HEK293 (cell line): Measurements from ENCODE around the gene UBE2G2.

Experiments used
- CTCF ChIA-PET: fragments of 350-600 bp; formaldehyde crosslinking; extraction: SDS; loops from one replicate; lab custom pipeline; 2021; ENCODE audit warnings: antibody characterized with exemption; lab: Yijun Ruan, JAX
- POLR2A ChIA-PET: fragments of 300-600 bp; formaldehyde crosslinking; extraction: SDS; loops from one replicate; lab custom pipeline; 2020; ENCODE audit warnings: antibody characterized with exemption, inconsistent platforms; lab: Yijun Ruan, JAX
- H3K27ac ChIP-seq: fragments of 200-500 bp; sonication (Bioruptor generic); 2 replicates; pipeline ENCODE4 v1.5.1; 2014; ENCODE audit warnings: low read depth, low read length, control low read depth, inconsistent platforms; ENCODE audit errors: extremely low read depth
- H3K36me3 ChIP-seq, 2 experiments: fragments of 200-500 bp in 1 of 2; sonication (Bioruptor generic) in 1 of 2; 1 replicate in 1 of 2; 2 replicates in 1 of 2; pipeline ENCODE4 v1.5.1; 2014 to 2017; ENCODE audit warnings: inconsistent platforms in 2 of 2, low read length in 2 of 2; ENCODE audit not compliant: control insufficient read depth in 2 of 2, insufficient read depth in 1 of 2
- H3K4me1 ChIP-seq: fragments of 200-500 bp; sonication (Bioruptor generic); 2 replicates; pipeline ENCODE4 v1.5.1; 2014; ENCODE audit warnings: mild to moderate bottlenecking, low read length, inconsistent platforms; ENCODE audit not compliant: control insufficient read depth, insufficient read depth
- H3K4me3 ChIP-seq: 2 replicates; pipeline ENCODE4 v1.5.1; 2011; ENCODE audit warnings: low read depth, mild to moderate bottlenecking, control low read depth, low read length, moderate library complexity
- H3K9me3 ChIP-seq: fragments of 200-500 bp; sonication (Bioruptor generic); 2 replicates; pipeline ENCODE4 v1.5.1; 2014; ENCODE audit warnings: low read depth, low read length, inconsistent platforms; ENCODE audit not compliant: control insufficient read depth, insufficient read depth
- BCL11A ChIP-seq: fragments of 450-650 bp; formaldehyde crosslinking; IDR thresholded peaks from 2 replicates; pipeline ENCODE4 v1.5.1; 2016; ENCODE audit warnings: low read depth, missing biosample characterization, missing genetic modification characterization
- GFI1B ChIP-seq: fragments of 450-650 bp; formaldehyde crosslinking; IDR thresholded peaks from 2 replicates; pipeline ENCODE4 v1.5.1; 2016; ENCODE audit warnings: missing biosample characterization, missing genetic modification characterization
- GLI4 ChIP-seq: fragments of 450-650 bp; formaldehyde crosslinking; IDR thresholded peaks from 2 replicates; pipeline ENCODE4 v1.5.1; 2016; ENCODE audit warnings: missing biosample characterization, missing genetic modification characterization
- GLIS1 ChIP-seq: fragments of 450-650 bp; formaldehyde crosslinking; IDR thresholded peaks from 2 replicates; pipeline ENCODE4 v1.5.1; 2016; ENCODE audit warnings: missing biosample characterization, missing genetic modification characterization
- GLIS2 ChIP-seq: fragments of 450-650 bp; formaldehyde crosslinking; IDR thresholded peaks from 2 replicates; pipeline ENCODE4 v1.5.1; 2016; ENCODE audit warnings: missing biosample characterization, missing genetic modification characterization
- HOXC10 ChIP-seq: sonication (generic); formaldehyde crosslinking; IDR thresholded peaks from 2 replicates; pipeline ENCODE4 v1.8.1; 2023; ENCODE audit warnings: mild to moderate bottlenecking, missing genetic modification reagents
- KLF10 ChIP-seq: fragments of 450-650 bp; IDR thresholded peaks from 2 replicates; pipeline ENCODE4 v1.5.1; 2018; ENCODE audit warnings: missing biosample characterization, mild to moderate bottlenecking, missing genetic modification characterization
- KLF8 ChIP-seq: fragments of 450-650 bp; formaldehyde crosslinking; IDR thresholded peaks from 2 replicates; pipeline ENCODE4 v1.5.1; 2016; ENCODE audit warnings: missing biosample characterization, missing genetic modification characterization
- SP3 ChIP-seq: fragments of 450-650 bp; formaldehyde crosslinking; IDR thresholded peaks from 2 replicates; pipeline ENCODE4 v1.5.1; 2016; ENCODE audit warnings: missing biosample characterization, missing genetic modification characterization
- SP7 ChIP-seq: fragments of 450-650 bp; formaldehyde crosslinking; IDR thresholded peaks from 2 replicates; pipeline ENCODE4 v1.5.1; 2016; ENCODE audit warnings: missing biosample characterization, missing genetic modification characterization
- TCF7L2 ChIP-seq: IDR thresholded peaks from 2 replicates; pipeline ENCODE4 v1.6.1; 2011; ENCODE audit warnings: low read depth, mild to moderate bottlenecking, inconsistent platforms, low read length, moderate library complexity, borderline replicate concordance
- ZBTB20 ChIP-seq: fragments of 450-650 bp; formaldehyde crosslinking; IDR thresholded peaks from 2 replicates; pipeline ENCODE4 v1.5.1; 2016; ENCODE audit warnings: missing biosample characterization, missing genetic modification characterization
- ZBTB7A ChIP-seq: fragments of 450-650 bp; formaldehyde crosslinking; IDR thresholded peaks from 2 replicates; pipeline ENCODE4 v1.5.1; 2016; ENCODE audit warnings: low read depth, missing biosample characterization, missing genetic modification characterization
- ZBTB8A ChIP-seq: fragments of 450-650 bp; formaldehyde crosslinking; IDR thresholded peaks from 2 replicates; pipeline ENCODE4 v1.5.1; 2016; ENCODE audit warnings: missing biosample characterization, missing genetic modification characterization
- ZFP3 ChIP-seq: fragments of 450-650 bp; formaldehyde crosslinking; IDR thresholded peaks from 2 replicates; pipeline ENCODE4 v1.5.1; 2016; ENCODE audit warnings: low read depth, missing biosample characterization, missing genetic modification characterization
- ZFP37 ChIP-seq: fragments of 450-650 bp; formaldehyde crosslinking; IDR thresholded peaks from 2 replicates; pipeline ENCODE4 v1.5.1; 2016; ENCODE audit warnings: missing biosample characterization, missing genetic modification characterization
- ZFP41 ChIP-seq: fragments of 450-650 bp; formaldehyde crosslinking; IDR thresholded peaks from 2 replicates; pipeline ENCODE4 v1.5.1; 2016; ENCODE audit warnings: missing biosample characterization, missing genetic modification characterization, borderline replicate concordance
- ZNF10 ChIP-seq: fragments of 450-650 bp; formaldehyde crosslinking; IDR thresholded peaks from 2 replicates; pipeline ENCODE4 v1.5.1; 2017; ENCODE audit warnings: missing biosample characterization, missing genetic modification characterization
- ZNF133 ChIP-seq: fragments of 450-650 bp; formaldehyde crosslinking; IDR thresholded peaks from 2 replicates; pipeline ENCODE4 v1.5.1; 2016; ENCODE audit warnings: missing biosample characterization, missing genetic modification characterization
- ZNF184 ChIP-seq: fragments of 450-650 bp; IDR thresholded peaks from 2 replicates; pipeline ENCODE4 v1.5.1; 2018; ENCODE audit warnings: missing biosample characterization, mild to moderate bottlenecking, missing genetic modification characterization
- ZNF214 ChIP-seq: fragments of 450-650 bp; formaldehyde crosslinking; IDR thresholded peaks from 2 replicates; pipeline ENCODE4 v1.5.1; 2017; ENCODE audit warnings: missing biosample characterization, mild to moderate bottlenecking, missing genetic modification characterization, borderline replicate concordance
- ZNF350 ChIP-seq: fragments of 450-650 bp; formaldehyde crosslinking; IDR thresholded peaks from 2 replicates; pipeline ENCODE4 v1.5.0; 2017; ENCODE audit warnings: missing biosample characterization, mild to moderate bottlenecking, missing genetic modification characterization
- ZNF366 ChIP-seq: fragments of 450-650 bp; formaldehyde crosslinking; conservative IDR thresholded peaks from 2 replicates; pipeline ENCODE4 v1.5.1; 2016; ENCODE audit warnings: missing biosample characterization, missing genetic modification characterization
- ZNF394 ChIP-seq: fragments of 450-650 bp; formaldehyde crosslinking; IDR thresholded peaks from 2 replicates; pipeline ENCODE4 v1.5.1; 2016; ENCODE audit warnings: missing biosample characterization, missing genetic modification characterization, mild to moderate bottlenecking, moderate library complexity, borderline replicate concordance
- ZNF426 ChIP-seq: fragments of 450-650 bp; formaldehyde crosslinking; IDR thresholded peaks from 2 replicates; pipeline ENCODE4 v1.5.1; 2017; ENCODE audit warnings: missing biosample characterization, missing genetic modification characterization, mild to moderate bottlenecking, inconsistent platforms, moderate library complexity
- ZNF488 ChIP-seq: fragments of 450-650 bp; formaldehyde crosslinking; IDR thresholded peaks from 2 replicates; pipeline ENCODE4 v1.5.1; 2016; ENCODE audit warnings: missing biosample characterization, missing genetic modification characterization
- ZNF548 ChIP-seq: fragments of 450-650 bp; formaldehyde crosslinking; IDR thresholded peaks from 2 replicates; pipeline ENCODE4 v1.5.1; 2016; ENCODE audit warnings: missing biosample characterization, missing genetic modification characterization
- ZNF549 ChIP-seq: fragments of 450-650 bp; IDR thresholded peaks from 2 replicates; pipeline ENCODE4 v1.5.1; 2018; ENCODE audit warnings: missing biosample characterization, missing genetic modification characterization, mild to moderate bottlenecking, inconsistent platforms, moderate library complexity
- ZNF561 ChIP-seq: fragments of 450-650 bp; IDR thresholded peaks from 2 replicates; pipeline ENCODE4 v1.5.1; 2018; ENCODE audit warnings: missing biosample characterization, missing genetic modification characterization, borderline replicate concordance
- ZNF585B ChIP-seq: fragments of 450-650 bp; formaldehyde crosslinking; IDR thresholded peaks from 2 replicates; pipeline ENCODE4 v1.5.1; 2016; ENCODE audit warnings: missing biosample characterization, missing genetic modification characterization
- ZNF600 ChIP-seq: fragments of 450-650 bp; formaldehyde crosslinking; IDR thresholded peaks from 2 replicates; pipeline ENCODE4 v1.5.1; 2016; ENCODE audit warnings: missing biosample characterization, missing genetic modification characterization
- ZNF610 ChIP-seq: fragments of 450-650 bp; formaldehyde crosslinking; IDR thresholded peaks from 2 replicates; pipeline ENCODE4 v1.5.1; 2016; ENCODE audit warnings: missing biosample characterization, missing genetic modification characterization, borderline replicate concordance
- ZNF623 ChIP-seq: fragments of 450-650 bp; formaldehyde crosslinking; IDR thresholded peaks from 2 replicates; pipeline ENCODE4 v1.5.1; 2016; ENCODE audit warnings: missing biosample characterization, missing genetic modification characterization
- ZNF670 ChIP-seq: fragments of 450-650 bp; formaldehyde crosslinking; IDR thresholded peaks from 2 replicates; pipeline ENCODE4 v1.5.1; 2016; ENCODE audit warnings: missing biosample characterization, missing genetic modification characterization, low read depth
- ZNF76 ChIP-seq: fragments of 450-650 bp; formaldehyde crosslinking; IDR thresholded peaks from 2 replicates; pipeline ENCODE4; 2016; ENCODE audit warnings: low read depth, missing biosample characterization, missing genetic modification characterization, borderline replicate concordance
- ZNF785 ChIP-seq: fragments of 450-650 bp; formaldehyde crosslinking; IDR thresholded peaks from 2 replicates; pipeline ENCODE4 v1.5.1; 2016; ENCODE audit warnings: missing biosample characterization, missing genetic modification characterization
- ZXDB ChIP-seq: fragments of 450-650 bp; formaldehyde crosslinking; IDR thresholded peaks from 2 replicates; pipeline ENCODE4 v1.5.1; 2016; ENCODE audit warnings: missing biosample characterization, missing genetic modification characterization
- TF ChIP-seq, protein P1 (sequence below): fragments of 450-650 bp; formaldehyde crosslinking; IDR thresholded peaks from 2 replicates; pipeline ENCODE4 v1.5.1; 2016; ENCODE audit warnings: missing biosample characterization, missing genetic modification characterization
- TF ChIP-seq, protein P2 (sequence below): fragments of 450-650 bp; formaldehyde crosslinking; IDR thresholded peaks from 2 replicates; pipeline ENCODE4 v1.5.1; 2016; ENCODE audit warnings: missing biosample characterization, missing genetic modification characterization

UBE2G2 gene

GRCh38 chr21:44817506-44817880, 15.9 kb upstream of the UBE2G2 start:
- H3K4me3 ChIP-seq: peak overlapping the region; percentile 55
- CTCF ChIA-PET: no interaction called here
- H3K27ac ChIP-seq: peak overlapping the region; percentile 76; the same call in 1 of the 2 replicates
- H3K9me3 ChIP-seq: no peaks in the 10 kb centered on the region
- H3K36me3 ChIP-seq: peaks cover 0 to 12% of the 10 kb centered on the region in 2 experiments; a peak in 1 of 3 replicates
- POLR2A ChIA-PET: interaction anchor here (0.6 to 1.1 kb wide), 7 partner anchors 9 to 257 kb away, joined by 3 to 19 read pairs (median 6); partner anchors contain the start of genes ADARB1, PTTG1IP and UBE2G2
- H3K4me1 ChIP-seq: no peaks in the 10 kb centered on the region
- TF ChIP-seq ZFP41 (tag by site-specific recombination) (no peak), KLF10 (peak; percentile 93), ZNF548 (tag by site-specific recombination) (no peak), ZNF10 (tag by site-specific recombination) (no peak), ZNF426 (no peak), ZNF76 (tag by site-specific recombination) (no peak), ZNF670 (tag by site-specific recombination) (no peak), ZNF600 (tag by site-specific recombination) (0 out of 2 replicates have a peak, but pooled peaks have one; percentile 6), ZNF350 (tag by site-specific recombination) (no peak), ZNF785 (tag by site-specific recombination) (no peak), ZFP3 (no peak), ZNF561 (tag by site-specific recombination) (peak; percentile 62; the same call in 1 of the 2 replicates), ZXDB (tag by site-specific recombination) (no peak; the same call in 1 of the 2 replicates), SP3 (tag by site-specific recombination) (peak; percentile 78), ZNF184 (tag by site-specific recombination) (peak; percentile 40; the same call in 1 of the 2 replicates), TCF7L2 (no peak), KLF8 (tag by site-specific recombination) (peak; percentile 75; the same call in 1 of the 2 replicates), ZBTB8A (peak; percentile 100), ZNF394 (tag by site-specific recombination) (peak; percentile 32; the same call in 1 of the 2 replicates), ZNF488 (tag by site-specific recombination) (no peak), SP7 (tag by site-specific recombination) (0 out of 2 replicates have a peak, but pooled peaks have one; percentile 43), ZNF133 (no peak), ZNF366 (tag by site-specific recombination) (no peak), ZFP37 (tag by site-specific recombination) (no peak), GLIS2 (tag by site-specific recombination) (peak; percentile 51), GLIS1 (tag by site-specific recombination) (peak; percentile 84), ZNF610 (no peak), ZNF214 (tag by site-specific recombination) (no peak), ZBTB7A (tag by site-specific recombination) (no peak), ZNF585B (tag by site-specific recombination) (no peak), GLI4 (no peak), ZNF623 (tag by site-specific recombination) (no peak), BCL11A (no peak), HOXC10 (no peak), ZNF549 (tag by site-specific recombination) (no peak), GFI1B (no peak), ZBTB20 (tag by site-specific recombination) (0 out of 2 replicates have a peak, but pooled peaks have one; percentile 3)
- TF ChIP-seq, protein P1, sequence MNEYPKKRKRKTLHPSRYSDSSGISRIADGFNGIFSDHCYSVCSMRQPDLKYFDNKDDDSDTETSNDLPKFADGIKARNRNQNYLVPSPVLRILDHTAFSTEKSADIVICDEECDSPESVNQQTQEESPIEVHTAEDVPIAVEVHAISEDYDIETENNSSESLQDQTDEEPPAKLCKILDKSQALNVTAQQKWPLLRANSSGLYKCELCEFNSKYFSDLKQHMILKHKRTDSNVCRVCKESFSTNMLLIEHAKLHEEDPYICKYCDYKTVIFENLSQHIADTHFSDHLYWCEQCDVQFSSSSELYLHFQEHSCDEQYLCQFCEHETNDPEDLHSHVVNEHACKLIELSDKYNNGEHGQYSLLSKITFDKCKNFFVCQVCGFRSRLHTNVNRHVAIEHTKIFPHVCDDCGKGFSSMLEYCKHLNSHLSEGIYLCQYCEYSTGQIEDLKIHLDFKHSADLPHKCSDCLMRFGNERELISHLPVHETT: no peak
- TF ChIP-seq, protein P2, sequence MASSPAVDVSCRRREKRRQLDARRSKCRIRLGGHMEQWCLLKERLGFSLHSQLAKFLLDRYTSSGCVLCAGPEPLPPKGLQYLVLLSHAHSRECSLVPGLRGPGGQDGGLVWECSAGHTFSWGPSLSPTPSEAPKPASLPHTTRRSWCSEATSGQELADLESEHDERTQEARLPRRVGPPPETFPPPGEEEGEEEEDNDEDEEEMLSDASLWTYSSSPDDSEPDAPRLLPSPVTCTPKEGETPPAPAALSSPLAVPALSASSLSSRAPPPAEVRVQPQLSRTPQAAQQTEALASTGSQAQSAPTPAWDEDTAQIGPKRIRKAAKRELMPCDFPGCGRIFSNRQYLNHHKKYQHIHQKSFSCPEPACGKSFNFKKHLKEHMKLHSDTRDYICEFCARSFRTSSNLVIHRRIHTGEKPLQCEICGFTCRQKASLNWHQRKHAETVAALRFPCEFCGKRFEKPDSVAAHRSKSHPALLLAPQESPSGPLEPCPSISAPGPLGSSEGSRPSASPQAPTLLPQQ (tag by site-specific recombination): peak; percentile 88
